Astrocyte (in vitro differentiated cells and primary cell): ENCODE measurements around the gene ATG2B. TPM values are rescaled to one million over a fixed set of nuclear protein-coding genes. Genes with fewer than 3 reads are reported as not detected.

Experiments
- DNase-seq: peaks from one replicate; pipeline ENCODE4 v3.0.0-alpha.2; 2010; ENCODE audit warnings: low read depth
- FAIRE-seq: peaks from 2 replicates; lab custom pipeline; 2011; peaks lifted over from hg19 to GRCh38; lab: Jason Lieb, UNC
- H2AFZ ChIP-seq: 2 replicates; pipeline ENCODE4 v1.6.0; 2012; ENCODE audit warnings: low read depth, low read length, inconsistent platforms
- H3K27ac ChIP-seq: 2 replicates; pipeline ENCODE4 v1.5.1; 2011; ENCODE audit warnings: low read depth, low read length, inconsistent platforms
- H3K27me3 ChIP-seq: 2 replicates; pipeline ENCODE4 v1.6.0; 2011; ENCODE audit warnings: low read length, inconsistent platforms; ENCODE audit not compliant: insufficient read depth
- H3K36me3 ChIP-seq: 2 replicates; pipeline ENCODE4 v1.5.1; 2011; ENCODE audit warnings: low read length, inconsistent platforms; ENCODE audit not compliant: insufficient read depth
- H3K4me1 ChIP-seq: 2 replicates; pipeline ENCODE4 v1.5.1; 2011; ENCODE audit warnings: low read length, inconsistent platforms; ENCODE audit not compliant: insufficient read depth
- H3K4me2 ChIP-seq: 2 replicates; pipeline ENCODE4 v1.6.0; 2012; ENCODE audit warnings: low read length, inconsistent platforms
- H3K4me3 ChIP-seq: 2 replicates; pipeline ENCODE4 v1.5.1; 2011; ENCODE audit warnings: low read depth, mild to moderate bottlenecking, low read length, inconsistent platforms; ENCODE audit not compliant: insufficient read depth
- H3K79me2 ChIP-seq: 2 replicates; pipeline ENCODE4 v1.6.0; 2012; ENCODE audit warnings: mild to moderate bottlenecking, low read length, inconsistent platforms; ENCODE audit not compliant: insufficient read depth
- H3K9ac ChIP-seq: 2 replicates; pipeline ENCODE4 v1.6.0; 2012; ENCODE audit warnings: mild to moderate bottlenecking, low read length, inconsistent platforms
- H3K9me3 ChIP-seq: 2 replicates; pipeline ENCODE4 v1.5.1; 2012; ENCODE audit warnings: low read depth, mild to moderate bottlenecking, low read length, inconsistent platforms; ENCODE audit not compliant: insufficient read depth
- H4K20me1 ChIP-seq: 2 replicates; pipeline ENCODE4 v1.6.0; 2012; ENCODE audit warnings: low read length, inconsistent platforms; ENCODE audit not compliant: insufficient read depth
- H3K27ac Mint-ChIP-seq: one replicate; pipeline ENCODE4 v1.8.0; 2021; ENCODE audit warnings: mild to moderate bottlenecking, mixed read lengths; ENCODE audit not compliant: unreplicated experiment
- H3K27me3 Mint-ChIP-seq: one replicate; pipeline ENCODE4 v1.8.0; 2021; ENCODE audit warnings: low read depth, mixed read lengths; ENCODE audit not compliant: unreplicated experiment
- H3K36me3 Mint-ChIP-seq: one replicate; pipeline ENCODE4 v1.8.0; 2021; ENCODE audit warnings: low read depth, mixed read lengths; ENCODE audit not compliant: unreplicated experiment
- H3K4me1 Mint-ChIP-seq: one replicate; pipeline ENCODE4 v1.8.0; 2021; ENCODE audit warnings: low read depth, mixed read lengths; ENCODE audit not compliant: unreplicated experiment
- H3K4me3 Mint-ChIP-seq: one replicate; pipeline ENCODE4 v1.8.0; 2021; ENCODE audit warnings: mild to moderate bottlenecking, moderate library complexity, mixed read lengths; ENCODE audit not compliant: unreplicated experiment
- H3K9me3 Mint-ChIP-seq: one replicate; pipeline ENCODE4 v1.8.0; 2021; ENCODE audit warnings: mild to moderate bottlenecking, mixed read lengths; ENCODE audit not compliant: unreplicated experiment
- CTCF ChIP-seq: IDR thresholded peaks from 2 replicates; pipeline ENCODE4 v1.5.1; 2011; ENCODE audit warnings: low read depth, mild to moderate bottlenecking, inconsistent platforms, low read length, moderate library complexity; ENCODE audit not compliant: insufficient read depth
- EZH2 ChIP-seq: IDR thresholded peaks from 2 replicates; pipeline ENCODE4 v1.6.1; 2012; ENCODE audit warnings: mild to moderate bottlenecking, low read length, inconsistent platforms; ENCODE audit not compliant: insufficient read depth
- total RNA-seq: library from RNA; stranded (reverse); gene quantifications from 2 replicates; pipeline ENCODE4 v1.2.1, GENCODE V29; 2021

ATG2B gene
- total RNA-seq, 1 donor from 2014 or later: 14.2 TPM

GRCh38 chr14:96394047-96394815, 31.1 kb upstream of the ATG2B start:
- Histone ChIP-seq H3K4me2 (no peak overlapping the region), H3K79me2 (no peaks in the 10 kb centered on the region), H3K27ac (no peak overlapping the region), H4K20me1 (no peaks in the 10 kb centered on the region), H3K27me3 (no peaks in the 10 kb centered on the region), H3K4me3 (no peak overlapping the region), H2AFZ (no peak overlapping the region), H3K9me3 (no peaks in the 10 kb centered on the region), H3K9ac (no peak overlapping the region), H3K36me3 (no peaks in the 10 kb centered on the region), H3K4me1 (peaks cover 6% of the 10 kb centered on the region)
- no peak overlapping the region for H3K4me3 Mint-ChIP-seq
- FAIRE-seq: no peak
- no peaks in the 10 kb centered on the region for H3K9me3 Mint-ChIP-seq
- no peaks in the 10 kb centered on the region for H3K36me3 Mint-ChIP-seq
- peaks cover 7% of the 10 kb centered on the region for H3K27me3 Mint-ChIP-seq
- H3K4me1 Mint-ChIP-seq: no peaks in the 10 kb centered on the region
- no peak for DNase-seq
- TF ChIP-seq CTCF: no peak
- no peak overlapping the region for H3K27ac Mint-ChIP-seq

GRCh38 chr14:96393071-96393691, 30.0 kb upstream of the ATG2B start:
- Histone ChIP-seq H3K27me3 (no peaks in the 10 kb centered on the region), H3K4me1 (peaks cover 6% of the 10 kb centered on the region), H3K79me2 (no peaks in the 10 kb centered on the region), H3K27ac (no peak overlapping the region), H3K4me3 (no peak overlapping the region), H3K9me3 (no peaks in the 10 kb centered on the region), H4K20me1 (no peaks in the 10 kb centered on the region), H3K9ac (no peak overlapping the region), H3K36me3 (no peaks in the 10 kb centered on the region), H2AFZ (no peak overlapping the region), H3K4me2 (peak overlapping the region; percentile 98)
- Mint-ChIP-seq H3K36me3 (no peaks in the 10 kb centered on the region), H3K27me3 (peaks cover 3% of the 10 kb centered on the region), H3K4me3 (peak overlapping the region; percentile 81), H3K4me1 (no peaks in the 10 kb centered on the region), H3K27ac (no peak overlapping the region), H3K9me3 (no peaks in the 10 kb centered on the region)
- DNase-seq (no peak), FAIRE-seq (no peak)
- no peak for TF ChIP-seq EZH2
- TF ChIP-seq CTCF: no peak
